ENCODE results near the gene C3orf18.
A peak's percentile ranks its signal among the peaks of the same experiment; 100 is the strongest.

Gene C3orf18

GRCh38 chr3:50592568-50592967 is 25.0 kb upstream of the C3orf18 start:
- H3K27ac ChIP-seq, result peak overlapping the region; percentile 98
- H3K36me3 ChIP-seq, result no peaks in the 10 kb centered on the region
- peak overlapping the region; percentile 33 to 56 for H3K4me3 ChIP-seq (ENCODE audit: low read depth in 1 of 2, low read length in 1 of 2)
- no peaks in the 10 kb centered on the region for H3K9me3 ChIP-seq
- H3K27me3 ChIP-seq, result no peaks in the 10 kb centered on the region
- no peak for TF ChIP-seq CTCF (IDR thresholded peaks at IDR 0.05)
- H3K4me1 ChIP-seq (ENCODE audit: control insufficient read depth in 1 of 2, insufficient read depth in 1 of 2, low read depth in 1 of 2, low read length in 1 of 2), result peaks cover 34 to 40% of the 10 kb centered on the region in 2 experiments

DNA sequence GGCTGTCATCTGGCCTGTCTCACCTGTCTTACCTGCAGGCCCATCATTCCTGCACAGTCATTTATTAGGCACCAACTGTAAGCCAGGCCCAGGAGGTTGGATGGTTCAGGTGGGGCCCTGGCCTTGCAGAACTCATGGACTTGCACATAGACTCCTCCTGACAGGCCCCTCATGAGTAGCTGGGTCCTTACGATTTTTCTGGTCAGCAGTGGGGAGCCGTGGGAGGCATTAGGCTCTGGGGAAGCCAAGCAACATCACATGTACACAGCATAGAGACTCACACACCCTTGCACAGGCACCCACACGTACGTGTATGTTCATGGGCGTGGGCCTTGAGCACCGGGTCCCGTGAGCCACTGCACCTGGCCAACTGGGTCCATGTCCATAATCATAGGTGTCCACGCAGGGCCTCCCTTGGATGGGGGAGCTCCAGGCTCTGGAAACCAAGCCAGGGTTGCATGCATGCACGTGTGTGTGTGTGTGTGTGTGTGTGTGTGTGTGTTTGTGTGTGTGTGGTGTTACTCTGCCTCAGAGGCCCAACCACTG is 23.7 kb upstream of the C3orf18 start:
- Histone ChIP-seq H3K27me3 (no peaks in the 10 kb centered on the region), H3K9me3 (no peaks in the 10 kb centered on the region), H3K36me3 (no peaks in the 10 kb centered on the region), H3K4me1 (ENCODE audit: control insufficient read depth in 1 of 2, insufficient read depth in 1 of 2, low read depth in 1 of 2, low read length in 1 of 2) (peaks cover 34 to 40% of the 10 kb centered on the region in 2 experiments), H3K4me3 (ENCODE audit: low read depth in 1 of 2, low read length in 1 of 2) (peak overlapping the region; percentile 55 to 56), H3K27ac (peak overlapping the region; percentile 98)
- no peak for TF ChIP-seq CTCF (IDR thresholded peaks at IDR 0.05)

GRCh38 chr3:50588759-50589433 is 21.3 kb upstream of the C3orf18 start:
- peaks cover 44 to 51% of the 10 kb centered on the region in 2 experiments for H3K4me1 ChIP-seq (ENCODE audit: control insufficient read depth in 1 of 2, insufficient read depth in 1 of 2, low read depth in 1 of 2, low read length in 1 of 2)
- TF ChIP-seq CTCF (IDR thresholded peaks at IDR 0.05), result no peak
- no peaks in the 10 kb centered on the region for H3K27me3 ChIP-seq
- H3K36me3 ChIP-seq, result no peaks in the 10 kb centered on the region
- H3K9me3 ChIP-seq, result no peaks in the 10 kb centered on the region
- H3K27ac ChIP-seq, result peak overlapping the region; percentile 98
- H3K4me3 ChIP-seq (ENCODE audit: low read depth in 1 of 2, low read length in 1 of 2), result no peak overlapping the region

GRCh38 chr3:50587806-50588758 is 20.5 kb upstream of the C3orf18 start:
- H3K4me1 ChIP-seq (ENCODE audit: control insufficient read depth in 1 of 2, insufficient read depth in 1 of 2, low read depth in 1 of 2, low read length in 1 of 2), result peaks cover 41 to 49% of the 10 kb centered on the region in 2 experiments
- H3K27ac ChIP-seq, result peak overlapping the region; percentile 98
- H3K36me3 ChIP-seq, result no peaks in the 10 kb centered on the region
- H3K9me3 ChIP-seq, result no peaks in the 10 kb centered on the region
- TF ChIP-seq CTCF (IDR thresholded peaks at IDR 0.05), result no peak
- no peak overlapping the region for H3K4me3 ChIP-seq (ENCODE audit: low read depth in 1 of 2, low read length in 1 of 2)
- H3K27me3 ChIP-seq, result no peaks in the 10 kb centered on the region

DNA sequence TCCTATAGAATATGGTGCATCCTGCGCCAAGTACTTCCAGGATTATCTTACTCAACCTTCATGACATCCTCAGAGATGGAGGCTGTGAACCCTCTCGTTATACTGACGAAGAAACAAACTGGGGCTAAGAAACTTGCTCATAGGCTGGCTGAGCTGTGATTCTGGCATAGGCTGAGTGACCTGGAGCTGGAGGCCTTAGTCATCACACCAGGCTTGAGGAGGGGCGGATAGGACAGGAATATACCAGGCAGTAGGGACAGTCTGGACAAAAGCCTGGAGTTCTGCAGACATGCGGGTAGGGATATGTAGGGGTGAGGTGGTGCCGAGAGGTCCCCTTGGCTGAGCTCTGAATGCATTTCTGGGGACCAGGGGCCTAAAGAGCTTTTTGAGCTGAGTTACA is 19.8 kb upstream of the C3orf18 start:
- no peak overlapping the region for H3K27ac ChIP-seq
- H3K4me1 ChIP-seq (ENCODE audit: control insufficient read depth in 1 of 2, insufficient read depth in 1 of 2, low read depth in 1 of 2, low read length in 1 of 2), result peaks cover 34 to 42% of the 10 kb centered on the region in 2 experiments
- H3K36me3 ChIP-seq, result no peaks in the 10 kb centered on the region
- H3K27me3 ChIP-seq, result no peaks in the 10 kb centered on the region
- H3K4me3 ChIP-seq (ENCODE audit: low read depth in 1 of 2, low read length in 1 of 2), result no peak overlapping the region
- H3K9me3 ChIP-seq, result no peaks in the 10 kb centered on the region
- TF ChIP-seq CTCF (IDR thresholded peaks at IDR 0.05), result no peak
